DND-41 (cell line): ENCODE measurements around the gene SCART1.

Experiments
- ATAC-seq: fragments of 200-7000 bp; cut with Tn5 transposase; 3 replicates; pipeline ENCODE4 v1.9.1; 2021; ENCODE audit warnings: low read depth; ENCODE audit not compliant: insufficient read depth
- DNase-seq: peaks from one replicate; pipeline ENCODE4 v3.0.0-alpha.2; 2020
- H2AFZ ChIP-seq: 2 replicates; pipeline ENCODE4 v1.6.0; 2012; ENCODE audit warnings: low read depth, low read length
- H3K27ac ChIP-seq: 2 replicates; pipeline ENCODE4 v1.5.1; 2012; ENCODE audit warnings: low read length, inconsistent platforms
- H3K27me3 ChIP-seq: fragments of 200-600 bp; sonication (generic); 2 replicates; pipeline ENCODE4 v1.6.0; 2012; ENCODE audit warnings: low read length, mild to moderate bottlenecking, inconsistent platforms; ENCODE audit not compliant: insufficient read depth, poor library complexity
- H3K36me3 ChIP-seq: 2 replicates; pipeline ENCODE4 v1.5.1; 2012; ENCODE audit warnings: low read length, inconsistent platforms; ENCODE audit not compliant: insufficient read depth
- H3K4me1 ChIP-seq: 2 replicates; pipeline ENCODE4 v1.5.1; 2012; ENCODE audit warnings: mild to moderate bottlenecking, low read length; ENCODE audit not compliant: insufficient read depth
- H3K4me2 ChIP-seq: 2 replicates; pipeline ENCODE4 v1.6.0; 2012; ENCODE audit warnings: mild to moderate bottlenecking, moderate library complexity, low read length, inconsistent platforms; ENCODE audit not compliant: insufficient read depth
- H3K4me3 ChIP-seq, 2 experiments: fragments of 200-600 bp in 1 of 2; shearing (Covaris generic) in 1 of 2; 2 replicates each; pipeline ENCODE4 v1.5.1; 2012 to 2016; ENCODE audit warnings: inconsistent platforms in 2 of 2, low read length in 2 of 2, mild to moderate bottlenecking in 2 of 2, low read depth in 1 of 2, moderate library complexity in 1 of 2
- H3K79me2 ChIP-seq: 2 replicates; pipeline ENCODE4 v1.6.0; 2012; ENCODE audit warnings: low read length, inconsistent platforms; ENCODE audit not compliant: insufficient read depth
- H3K9ac ChIP-seq: 2 replicates; pipeline ENCODE4 v1.6.0; 2012; ENCODE audit warnings: low read depth, mild to moderate bottlenecking, inconsistent platforms, low read length, moderate library complexity
- H3K9me3 ChIP-seq: 2 replicates; pipeline ENCODE4 v1.5.1; 2012; ENCODE audit warnings: low read length, moderate library complexity, mild to moderate bottlenecking, inconsistent platforms; ENCODE audit not compliant: insufficient read depth, severe bottlenecking
- H4K20me1 ChIP-seq: 2 replicates; pipeline ENCODE4 v1.6.0; 2012; ENCODE audit warnings: low read length; ENCODE audit not compliant: insufficient read depth
- CTCF ChIP-seq: IDR thresholded peaks from 2 replicates; pipeline ENCODE4 v1.5.1; 2012; ENCODE audit warnings: borderline replicate concordance, low read length, moderate library complexity, mild to moderate bottlenecking; ENCODE audit not compliant: poor library complexity, severe bottlenecking; ENCODE audit errors: extremely low read depth
- EZH2 ChIP-seq: IDR thresholded peaks from 3 replicates; pipeline ENCODE4 v1.6.1; 2012; ENCODE audit warnings: borderline replicate concordance, low read depth, mild to moderate bottlenecking, moderate library complexity, low read length, inconsistent platforms; ENCODE audit not compliant: severe bottlenecking

The SCART1 gene

DNA sequence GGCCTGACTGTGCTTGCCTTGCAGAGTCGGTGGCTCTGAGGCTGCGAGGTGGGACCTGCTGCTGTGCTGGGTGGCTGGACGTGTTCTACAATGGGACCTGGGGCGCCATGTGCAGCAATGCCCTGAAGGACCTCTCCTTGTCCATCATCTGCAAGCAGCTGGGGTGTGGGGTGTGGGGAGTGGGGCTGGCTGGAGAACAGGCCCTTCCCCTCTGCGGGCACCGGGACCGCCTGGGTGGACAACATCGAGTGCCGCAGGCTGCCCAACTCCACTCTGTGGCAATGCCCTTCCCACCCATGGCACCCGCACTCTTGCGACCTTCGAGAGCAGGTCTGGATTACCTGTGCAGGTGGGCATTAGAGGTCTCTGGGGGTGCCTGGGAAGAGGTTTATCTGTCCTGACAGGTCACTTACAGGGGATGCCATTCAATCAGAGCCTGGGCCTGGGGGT is 10.9 kb downstream of the SCART1 start:
- Histone ChIP-seq H3K4me2 (no peak overlapping the region), H3K27me3 (no peaks in the 10 kb centered on the region), H3K36me3 (peaks cover 14% of the 10 kb centered on the region; the same call in 1 of the 2 replicates), H2AFZ (no peak overlapping the region), H3K9ac (no peak overlapping the region), H3K79me2 (no peaks in the 10 kb centered on the region), H4K20me1 (no peaks in the 10 kb centered on the region), H3K4me1 (no peaks in the 10 kb centered on the region), H3K4me3 (no peak overlapping the region), H3K9me3 (no peaks in the 10 kb centered on the region), H3K27ac (no peak overlapping the region)
- ATAC-seq (no peak), DNase-seq (no peak)
- TF ChIP-seq EZH2 (no peak), CTCF (no peak)

- ATAC-seq (no peak), DNase-seq (no peak)
- no peaks in the 10 kb centered on the region for H3K27me3 ChIP-seq
- TF ChIP-seq CTCF (no peak), EZH2 (no peak)
- no peaks in the 10 kb centered on the region for H3K79me2 ChIP-seq
- no peak overlapping the region for H3K27ac ChIP-seq
- H3K9me3 ChIP-seq: no peaks in the 10 kb centered on the region
- no peaks in the 10 kb centered on the region for H4K20me1 ChIP-seq
- H3K36me3 ChIP-seq: peaks cover 10% of the 10 kb centered on the region; the same call in 1 of the 2 replicates
- H3K4me3 ChIP-seq: no peak overlapping the region
- H3K9ac ChIP-seq: no peak overlapping the region
- H2AFZ ChIP-seq: no peak overlapping the region
- H3K4me1 ChIP-seq: no peaks in the 10 kb centered on the region
- H3K4me2 ChIP-seq: no peak overlapping the region
These were observed 11.6 kb downstream of the SCART1 start for GRCh38 chr10:133465191-133465949.

DNA sequence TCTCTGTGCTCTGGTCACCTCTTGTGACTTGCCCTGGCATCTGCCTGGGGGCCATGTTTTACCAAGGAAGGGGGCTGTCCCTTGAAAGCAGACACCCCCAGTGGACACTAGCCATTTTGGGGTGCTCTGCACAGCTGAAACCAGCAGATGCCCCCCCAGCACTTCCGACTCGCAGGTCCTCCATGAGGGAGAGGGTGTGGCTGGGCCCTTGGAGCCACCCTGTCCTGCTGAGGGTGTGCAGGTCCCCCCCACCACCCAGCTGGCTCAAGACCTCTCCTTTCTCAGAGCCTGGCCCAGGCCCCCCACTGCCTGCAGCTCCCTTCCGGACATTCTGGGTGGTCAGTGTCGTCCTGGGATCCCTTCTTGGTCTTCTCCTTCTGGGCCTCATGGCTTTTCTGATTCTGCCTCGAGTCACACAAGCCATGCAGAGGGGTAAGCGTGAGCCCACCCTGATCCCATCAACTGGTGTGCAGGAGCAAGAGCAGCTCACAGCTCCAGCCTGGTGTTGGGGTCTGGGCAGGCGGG is 12.3 kb downstream of the SCART1 start:
- TF ChIP-seq CTCF: no peak
- TF ChIP-seq EZH2: no peak
- H3K27ac ChIP-seq: no peak overlapping the region
- H3K9me3 ChIP-seq: no peaks in the 10 kb centered on the region
- H2AFZ ChIP-seq: no peak overlapping the region
- ATAC-seq: no peak
- no peak overlapping the region for H3K4me2 ChIP-seq
- no peak for DNase-seq
- H3K36me3 ChIP-seq: peaks cover 10% of the 10 kb centered on the region; the same call in 1 of the 2 replicates
- no peaks in the 10 kb centered on the region for H3K4me1 ChIP-seq
- no peak overlapping the region for H3K4me3 ChIP-seq
- H4K20me1 ChIP-seq: no peaks in the 10 kb centered on the region
- H3K9ac ChIP-seq: no peak overlapping the region
- no peaks in the 10 kb centered on the region for H3K79me2 ChIP-seq
- no peaks in the 10 kb centered on the region for H3K27me3 ChIP-seq
